GM12878 (cell line): ENCODE data around the gene TRERF1.

Experiments used
- EZH2 ChIP-seq: IDR thresholded peaks from 2 replicates; pipeline ENCODE4 v1.6.1; 2012; ENCODE audit warnings: low read depth, mild to moderate bottlenecking, control low read depth, inconsistent platforms, low read length, borderline replicate concordance; ENCODE audit not compliant: control insufficient read depth
- POLR2AphosphoS5 ChIP-seq: IDR thresholded peaks from 2 replicates; pipeline ENCODE4 v1.6.1; 2011; ENCODE audit warnings: mild to moderate bottlenecking, low read length, inconsistent platforms

GRCh38 chr6:42336431-42336830, 115.3 kb downstream of the TRERF1 start:
- TF ChIP-seq EZH2 = no peak
- TF ChIP-seq POLR2AphosphoS5 = no peak
